Upper lobe of left lung (tissue), 4 donors: Measurements from ENCODE around the gene PHYKPL.

ENCODE experiments used
- CTCF ChIP-seq, 6 experiments: fragments of 450-650 bp in 4 of 6; fragments of 200-600 bp in 2 of 6; sonication (generic) in 2 of 6; IDR thresholded peaks; one replicate each; pipeline ENCODE4 v1.5.1; 2016 to 2019; ENCODE audit warnings: antibody characterized with exemption in 6 of 6
- POLR2A ChIP-seq, 4 donors: fragments of 450-650 bp; IDR thresholded peaks; one replicate each; pipeline ENCODE4 v1.5.1; 2016 to 2017; ENCODE audit warnings: antibody characterized with exemption in 4 of 4, mild to moderate bottlenecking in 2 of 4
- POLR2AphosphoS5 ChIP-seq, 2 donors: sonication (generic); formaldehyde crosslinking; IDR thresholded peaks; one replicate each; pipeline ENCODE4 v1.5.1; 2017; ENCODE audit warnings: antibody characterized with exemption in 2 of 2

- TF ChIP-seq CTCF (IDR thresholded peaks at IDR 0.05) (no peak), POLR2AphosphoS5 (IDR thresholded peaks at IDR 0.05) (no peak), POLR2A (IDR thresholded peaks at IDR 0.05) (no peak)
Measured at GRCh38 chr5:178160176-178160575, 72.4 kb downstream of the PHYKPL start.
